NCI-H510A (cell line): ENCODE data around the gene STRADA.

Experiments
- DNase-seq: peaks from one replicate; lab custom pipeline; 2025; lab: John Stamatoyannopoulos, UW

The STRADA gene

GRCh38 chr17:63701456-63701820, 40.2 kb downstream of the STRADA start:
- no peak for DNase-seq

GRCh38 chr17:63700528-63701455, 40.8 kb downstream of the STRADA start:
- peak; percentile 66 for DNase-seq

- peak; percentile 86 for DNase-seq
These were observed 41.7 kb downstream of the STRADA start, which contains the start of gene LIMD2 for GRCh38 chr17:63699638-63700527. LIMD2 (minus strand) TSS chr17:63700125; CDS start chr17:63699298, 827 bp downstream.

GRCh38 chr17:63698886-63699637, 42.5 kb downstream of the STRADA start:
- no peak for DNase-seq

GRCh38 chr17:63698381-63698885, 43.2 kb downstream of the STRADA start:
- no peak for DNase-seq

GRCh38 chr17:63697341-63698286, 44.0 kb downstream of the STRADA start:
- no peak for DNase-seq

GRCh38 chr17:63696381-63696961, 45.1 kb downstream of the STRADA start:
- DNase-seq: no peak

GRCh38 chr17:63695889-63696288, 45.7 kb downstream of the STRADA start:
- DNase-seq: no peak

GRCh38 chr17:63694950-63695773, 46.4 kb downstream of the STRADA start:
- no peak for DNase-seq

GRCh38 chr17:63694229-63694949, 47.2 kb downstream of the STRADA start:
- DNase-seq: no peak

GRCh38 chr17:63693411-63694113, 48.0 kb downstream of the STRADA start:
- no peak for DNase-seq

- DNase-seq: no peak
These were observed 49.3 kb downstream of the STRADA start for GRCh38 chr17:63692195-63692816.

- no peak for DNase-seq
These were observed 52.1 kb downstream of the STRADA start for GRCh38 chr17:63689479-63689878.

GRCh38 chr17:63688396-63689020, 53.1 kb downstream of the STRADA start:
- no peak for DNase-seq

GRCh38 chr17:63686138-63686685, 55.4 kb downstream of the STRADA start:
- no peak for DNase-seq

GRCh38 chr17:63685578-63685977, 56.0 kb downstream of the STRADA start:
- DNase-seq: no peak

- DNase-seq: no peak
These were observed 56.6 kb downstream of the STRADA start for GRCh38 chr17:63685041-63685440.
